GM21515 (cell line): Measurements from ENCODE around the gene SMPDL3B.

ENCODE experiments used
- ATAC-seq: cut with Tn5 transposase; IDR thresholded peaks from one replicate; pipeline ENCODE4 v1.9.1; 2021; ENCODE audit not compliant: unreplicated experiment

SMPDL3B gene

DNA sequence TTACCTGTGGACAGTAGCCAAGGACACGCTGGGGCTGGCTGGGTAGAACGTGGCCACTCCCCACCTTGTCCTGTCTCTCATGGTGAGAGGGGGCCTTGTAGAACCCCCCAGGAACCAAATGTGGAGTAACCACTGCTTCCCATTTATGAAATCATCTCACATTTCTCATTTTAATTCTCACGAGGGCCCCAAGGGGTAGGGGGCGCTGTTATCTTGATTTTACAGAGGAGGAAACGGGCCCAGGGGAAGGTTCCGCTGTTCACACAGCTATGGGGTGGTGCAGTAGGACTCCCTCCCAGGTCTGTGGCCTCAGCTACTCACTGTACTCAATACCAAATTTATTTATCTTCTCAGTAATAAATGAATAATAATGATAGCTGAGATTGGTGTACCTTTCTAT lies 5.5 kb downstream of the SMPDL3B start:
- no peak for ATAC-seq

DNA sequence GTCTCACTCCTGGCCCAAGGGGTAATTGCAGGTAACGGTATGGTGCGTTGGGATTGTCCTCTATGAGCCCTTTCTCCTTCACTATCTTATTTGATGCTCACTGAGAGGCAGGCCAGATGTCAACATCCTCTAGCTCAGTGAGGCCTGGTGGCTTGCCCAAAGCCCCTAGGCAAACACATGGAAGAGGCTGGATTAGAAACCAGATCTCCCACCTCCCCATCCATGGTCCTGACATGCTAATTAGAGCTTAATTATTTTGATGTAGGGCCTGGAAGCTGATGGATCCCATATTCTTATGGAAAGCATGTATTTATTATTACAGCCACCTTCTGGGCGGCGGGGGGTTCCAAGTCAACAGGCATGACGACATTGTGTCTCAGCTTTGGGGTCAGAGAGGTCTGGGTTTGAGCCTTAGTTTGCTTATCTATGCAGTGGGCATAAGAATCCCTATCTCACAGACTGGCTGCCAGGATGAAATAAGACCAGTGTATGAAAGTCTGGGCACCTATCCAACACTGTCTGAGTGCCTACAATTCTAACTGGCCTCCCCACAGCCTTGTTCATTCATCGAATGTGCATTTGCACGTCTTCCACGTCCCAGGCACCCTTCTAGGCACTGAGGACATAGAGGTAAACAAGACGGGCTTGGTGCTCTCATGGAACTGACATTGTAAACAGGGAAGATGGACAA lies 6.2 kb downstream of the SMPDL3B start:
- ATAC-seq: no peak

DNA sequence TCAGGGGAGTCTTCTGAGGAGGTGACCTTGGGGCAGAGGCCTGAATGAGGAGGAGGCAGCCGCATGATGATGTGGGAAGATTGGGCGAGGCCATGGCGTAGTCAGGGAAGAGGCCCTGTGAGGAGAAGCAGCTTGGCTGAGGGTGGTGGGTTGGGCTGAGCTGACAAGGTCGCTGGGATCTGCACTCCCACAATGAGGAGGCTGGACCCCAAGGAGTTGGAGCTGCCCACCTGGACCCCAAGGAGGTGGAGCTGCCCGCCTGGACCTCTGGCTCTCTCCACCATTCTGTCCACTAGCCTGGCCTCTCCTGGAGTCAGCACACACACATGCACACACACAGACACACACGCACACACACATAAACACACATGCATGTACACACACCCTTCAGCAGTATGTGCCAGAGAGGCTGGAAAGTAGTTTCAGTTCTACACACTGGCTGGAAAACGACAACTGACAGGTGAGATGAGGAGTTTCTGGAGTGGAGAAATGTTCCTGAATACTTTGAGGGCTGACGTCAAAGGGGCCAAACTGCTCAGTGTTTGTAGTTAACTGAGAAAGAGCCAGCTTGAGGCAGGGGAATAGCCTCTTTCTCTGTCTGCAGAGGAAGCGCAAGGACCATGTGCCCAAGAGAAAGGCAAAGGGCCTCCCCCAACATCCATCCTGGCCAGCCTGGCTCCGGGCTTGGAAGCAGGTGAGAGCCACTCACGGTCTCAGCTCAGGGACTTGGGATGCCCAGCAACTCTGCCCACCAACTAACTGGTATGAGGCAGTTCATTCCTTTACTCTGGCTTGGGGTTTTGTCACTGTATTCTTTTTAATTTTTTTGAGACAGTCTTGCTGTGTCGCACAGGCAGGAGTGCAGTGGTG lies 7.1 kb downstream of the SMPDL3B start:
- no peak for ATAC-seq

DNA sequence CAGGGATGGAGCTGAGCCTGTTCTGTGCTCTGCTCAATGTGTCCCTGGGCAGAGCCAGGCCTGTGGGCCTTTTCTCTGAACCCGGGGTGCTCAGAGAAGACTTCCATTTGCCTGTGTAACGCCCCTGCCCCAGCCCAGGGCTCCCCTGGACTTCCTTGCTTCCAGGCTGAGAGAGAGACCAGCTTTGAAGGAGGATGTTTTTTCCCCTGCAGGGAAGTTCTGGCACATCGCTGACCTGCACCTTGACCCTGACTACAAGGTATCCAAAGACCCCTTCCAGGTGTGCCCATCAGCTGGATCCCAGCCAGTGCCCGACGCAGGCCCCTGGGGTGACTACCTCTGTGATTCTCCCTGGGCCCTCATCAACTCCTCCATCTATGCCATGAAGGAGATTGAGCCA lies 10.2 kb downstream of the SMPDL3B start:
- no peak for ATAC-seq

DNA sequence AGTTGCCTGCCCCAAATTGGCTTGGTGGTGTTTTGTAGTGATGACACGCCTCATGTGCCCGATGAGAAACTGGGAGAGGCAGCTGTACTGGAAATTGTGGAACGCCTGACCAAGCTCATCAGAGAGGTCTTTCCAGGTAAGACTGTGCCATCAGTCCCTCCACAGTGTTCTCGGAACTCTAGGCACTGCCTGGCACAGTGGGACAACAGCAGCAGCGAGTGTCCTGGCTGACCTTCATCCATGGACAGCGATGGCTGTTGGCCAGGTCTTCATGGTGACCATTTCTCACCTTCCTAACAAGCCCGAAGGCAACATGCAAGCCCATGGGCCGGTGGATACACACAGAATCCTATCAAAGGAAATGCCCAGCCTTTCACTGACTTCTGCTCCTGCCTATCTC lies 14.2 kb downstream of the SMPDL3B start:
- ATAC-seq: no peak

DNA sequence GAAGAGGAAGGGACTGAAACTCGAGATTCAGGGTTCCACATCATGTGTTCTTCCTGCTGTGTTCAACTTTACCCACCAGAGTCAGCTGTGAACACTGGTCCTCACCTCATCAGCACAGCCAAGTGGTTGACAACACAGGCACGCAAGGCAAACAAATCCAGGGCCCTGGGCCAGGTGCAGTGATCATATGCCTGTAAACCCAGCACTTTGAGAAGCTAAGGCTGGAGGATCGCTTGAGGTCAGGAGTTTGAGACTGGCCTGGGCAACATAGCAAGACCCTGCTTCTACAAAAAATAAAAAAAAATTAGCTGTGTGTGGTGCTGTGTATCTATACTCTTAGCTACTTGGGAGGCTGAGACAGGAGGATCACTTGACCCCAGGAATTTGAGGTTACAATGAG lies 16.6 kb downstream of the SMPDL3B start:
- no peak for ATAC-seq

DNA sequence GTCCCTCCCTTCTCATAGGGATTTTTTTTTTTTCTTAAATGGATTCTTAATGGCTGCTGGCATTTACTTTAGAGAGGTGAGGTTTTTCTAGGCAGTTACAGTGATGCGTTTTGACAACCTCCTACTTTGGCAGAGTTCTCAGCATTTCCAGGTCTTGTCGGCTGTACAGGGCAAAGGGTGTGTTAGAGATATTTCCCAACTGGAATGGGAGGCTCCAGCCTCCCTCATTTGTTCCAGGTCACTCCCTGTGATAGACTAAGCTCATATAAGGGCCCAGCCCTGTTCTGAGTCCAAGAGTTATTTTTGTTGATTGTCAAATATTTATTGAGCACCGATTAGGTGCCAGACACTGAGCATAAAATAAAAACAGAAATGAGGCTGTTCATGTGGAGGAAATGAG lies 17.3 kb downstream of the SMPDL3B start:
- no peak for ATAC-seq

DNA sequence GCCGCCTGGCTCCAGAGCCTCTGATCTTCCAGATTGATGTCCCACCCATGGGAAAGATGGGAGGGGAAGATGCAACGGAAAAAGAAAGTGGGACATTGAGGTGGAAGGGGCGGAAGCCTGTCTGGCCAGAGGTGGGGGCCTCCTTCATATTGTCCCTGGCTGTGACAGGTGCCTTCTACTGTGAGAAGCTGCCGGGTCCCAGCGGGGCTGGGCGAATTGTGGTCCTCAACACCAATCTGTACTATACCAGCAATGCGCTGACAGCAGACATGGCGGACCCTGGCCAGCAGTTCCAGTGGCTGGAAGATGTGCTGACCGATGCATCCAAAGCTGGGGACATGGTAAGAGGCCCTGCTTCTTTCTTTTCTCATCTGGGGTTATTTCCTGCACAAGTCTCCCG lies 19.4 kb downstream of the SMPDL3B start:
- no peak for ATAC-seq

DNA sequence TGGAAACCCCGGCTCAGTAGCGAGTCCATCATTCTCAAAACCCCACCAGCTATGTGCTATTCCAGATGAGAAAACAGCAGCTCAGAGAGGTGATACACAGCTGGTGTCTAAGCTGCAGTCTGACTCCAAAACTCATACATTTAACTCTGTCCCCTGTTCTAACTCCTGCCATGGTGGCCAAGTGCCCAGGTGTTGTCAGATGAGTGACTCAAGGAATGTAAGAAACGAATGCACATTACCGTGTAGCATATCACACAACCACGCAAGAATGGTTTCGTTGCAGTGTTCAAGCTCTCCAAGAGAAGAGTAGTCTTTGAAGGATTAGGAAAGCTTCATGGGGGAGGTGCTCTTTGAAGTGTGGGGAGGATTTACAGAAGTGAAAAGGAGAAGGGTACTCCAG lies 20.3 kb downstream of the SMPDL3B start:
- ATAC-seq: no peak

DNA sequence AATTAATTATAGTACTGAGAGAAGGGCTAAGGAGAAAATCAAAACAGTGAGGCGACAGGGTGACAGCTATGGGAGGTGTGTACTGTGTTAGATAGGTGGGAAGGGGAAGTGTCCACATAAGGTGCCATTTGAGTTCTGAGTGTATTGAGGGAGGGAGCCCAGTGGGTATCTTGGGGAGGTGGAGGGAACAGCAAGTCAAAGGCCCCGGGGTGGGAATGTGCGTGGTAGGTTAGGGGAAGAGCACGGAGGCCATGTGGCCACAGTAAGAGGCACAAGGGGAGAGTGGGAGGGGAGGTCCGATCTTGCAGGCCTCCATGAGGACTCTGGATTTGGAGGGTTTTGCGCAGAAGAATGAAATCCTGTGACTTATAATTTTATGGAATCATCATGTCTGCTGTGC lies 22.0 kb downstream of the SMPDL3B start:
- no peak for ATAC-seq

DNA sequence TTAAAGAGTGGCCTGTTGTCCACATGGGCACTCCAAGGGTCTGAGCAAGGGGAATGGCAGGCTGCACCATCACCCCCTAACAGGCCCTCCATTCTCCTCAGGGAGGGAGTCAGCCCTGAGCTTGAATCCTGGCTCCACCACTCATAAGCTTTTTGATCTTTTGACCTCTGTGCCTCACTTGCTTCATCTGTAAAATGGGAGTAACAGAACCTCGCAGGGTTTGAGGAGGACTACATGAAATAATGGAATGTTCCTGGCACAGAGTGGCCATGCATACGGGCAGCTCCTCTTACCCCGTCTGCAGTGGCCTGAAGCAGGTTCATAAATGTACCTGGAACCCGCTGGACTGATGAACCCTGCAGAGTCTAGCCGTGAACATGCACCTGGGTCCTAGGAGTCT lies 22.9 kb downstream of the SMPDL3B start:
- ATAC-seq: no peak

DNA sequence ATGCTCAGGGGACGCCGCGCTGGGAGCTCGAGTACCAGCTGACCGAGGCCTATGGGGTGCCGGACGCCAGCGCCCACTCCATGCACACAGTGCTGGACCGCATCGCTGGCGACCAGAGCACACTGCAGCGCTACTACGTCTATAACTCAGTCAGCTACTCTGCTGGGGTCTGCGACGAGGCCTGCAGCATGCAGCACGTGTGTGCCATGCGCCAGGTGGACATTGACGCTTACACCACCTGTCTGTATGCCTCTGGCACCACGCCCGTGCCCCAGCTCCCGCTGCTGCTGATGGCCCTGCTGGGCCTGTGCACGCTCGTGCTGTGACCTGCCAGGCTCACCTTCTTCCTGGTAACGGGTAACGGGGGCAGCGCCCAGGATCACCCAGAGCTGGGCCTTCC lies 23.7 kb downstream of the SMPDL3B start:
- no peak for ATAC-seq

DNA sequence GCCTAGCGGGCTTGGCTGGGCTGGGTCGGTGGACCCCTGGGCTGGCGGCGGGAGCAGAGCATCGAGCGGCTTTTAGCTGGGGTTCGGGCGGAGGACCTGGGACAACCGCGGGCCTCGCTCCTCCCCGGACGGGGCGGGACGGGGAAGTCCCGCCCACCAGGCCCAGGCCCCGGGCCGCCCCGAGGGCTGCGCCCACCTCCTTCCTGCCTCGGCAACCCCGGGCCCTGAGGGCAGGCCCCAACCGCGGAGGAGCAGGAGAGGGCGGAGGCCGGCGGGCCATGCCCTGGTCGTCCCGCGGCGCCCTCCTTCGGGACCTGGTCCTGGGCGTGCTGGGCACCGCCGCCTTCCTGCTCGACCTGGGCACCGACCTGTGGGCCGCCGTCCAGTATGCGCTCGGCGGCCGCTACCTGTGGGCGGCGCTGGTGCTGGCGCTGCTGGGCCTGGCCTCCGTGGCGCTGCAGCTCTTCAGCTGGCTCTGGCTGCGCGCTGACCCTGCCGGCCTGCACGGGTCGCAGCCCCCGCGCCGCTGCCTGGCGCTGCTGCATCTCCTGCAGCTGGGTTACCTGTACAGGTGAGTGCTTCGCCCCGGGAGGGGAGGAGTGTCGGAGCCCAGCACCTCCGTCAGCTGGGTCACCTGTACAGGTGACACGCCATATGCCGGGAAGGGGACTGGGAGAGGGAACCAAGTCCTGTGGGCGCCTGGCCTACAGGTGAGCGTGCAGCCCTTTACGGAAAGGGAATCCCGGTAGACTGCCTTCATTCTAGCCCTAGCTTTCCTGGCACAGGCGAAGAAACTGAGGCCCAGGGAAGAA lies 25.2 kb downstream of the SMPDL3B start, which contains the start of gene XKR8:
Gene XKR8, plus strand, starts transcription at position 182 of the 812 bp plus-strand sequence. Its CDS starts 97 bp downstream, at position 279.
- peak; percentile 87 for ATAC-seq

DNA sequence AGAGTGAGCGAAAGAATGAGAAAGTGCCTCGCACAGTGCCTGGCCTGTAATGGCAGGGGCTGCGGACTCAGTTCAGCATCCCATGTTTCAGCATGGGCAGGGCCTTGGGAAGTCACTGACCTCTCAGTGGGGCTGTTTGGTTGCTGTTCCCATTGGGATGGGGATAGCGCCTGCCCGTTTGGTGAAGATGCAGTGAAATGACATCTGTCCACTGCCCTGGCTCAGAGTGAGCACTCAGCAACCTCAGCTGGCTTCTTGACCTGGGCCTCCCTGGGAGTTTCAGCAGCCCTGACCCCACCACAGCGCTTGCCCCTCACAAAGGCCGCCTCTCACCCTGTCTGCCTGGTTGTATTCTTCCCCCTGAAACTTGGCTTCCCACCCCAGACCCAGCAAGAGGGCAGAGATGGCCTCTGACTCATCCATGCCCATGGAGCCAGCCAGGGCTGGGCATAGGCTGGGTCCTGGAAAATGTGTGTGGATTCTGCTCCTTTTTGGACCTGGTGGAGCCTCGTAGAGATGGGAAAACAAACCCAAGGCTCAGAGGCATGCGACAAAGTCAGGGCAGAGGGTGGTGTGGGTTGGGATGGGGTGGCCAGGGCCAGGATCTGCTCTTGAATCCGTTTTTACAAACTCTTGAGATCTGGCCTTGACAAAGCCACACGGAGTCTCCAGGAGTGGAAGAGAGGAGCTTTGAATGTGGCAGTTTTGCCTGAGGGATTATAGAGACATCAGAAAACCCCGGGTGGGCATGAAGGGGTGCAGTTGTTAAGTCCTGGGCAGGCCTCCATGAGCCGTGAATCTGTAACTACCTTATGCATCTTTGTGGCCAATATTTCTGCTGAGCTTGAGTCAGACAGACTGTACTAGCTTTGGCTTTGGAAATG lies 26.2 kb downstream of the SMPDL3B start:
- ATAC-seq: no peak

DNA sequence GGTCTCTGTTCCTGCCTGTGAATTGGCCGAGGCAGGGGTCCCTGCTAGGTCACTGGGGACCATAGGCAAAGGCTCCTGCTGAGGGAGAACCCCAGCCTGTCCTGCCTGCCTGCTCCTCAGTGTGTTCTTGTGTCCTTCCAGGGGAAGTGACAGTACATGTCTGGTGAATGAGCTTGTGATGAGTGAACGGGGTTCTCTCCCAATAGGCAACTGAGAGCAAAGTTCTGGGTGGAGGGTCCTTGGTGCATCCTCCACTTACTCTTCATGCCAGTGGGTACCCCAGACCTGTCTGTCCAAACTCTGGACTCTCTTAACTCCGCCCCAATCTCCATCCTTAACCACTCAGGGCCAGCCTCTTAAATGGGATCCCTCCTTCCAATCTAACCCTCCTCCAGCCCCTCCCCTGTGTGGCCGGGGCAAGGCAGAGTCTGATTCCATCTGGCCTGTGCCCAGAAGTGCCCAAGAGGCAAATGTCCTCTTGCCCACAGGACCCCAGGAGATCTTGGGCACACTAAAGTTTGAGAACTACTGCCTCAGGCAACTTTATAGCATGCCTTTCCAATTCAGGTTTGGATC lies 26.9 kb downstream of the SMPDL3B start:
- ATAC-seq: no peak

DNA sequence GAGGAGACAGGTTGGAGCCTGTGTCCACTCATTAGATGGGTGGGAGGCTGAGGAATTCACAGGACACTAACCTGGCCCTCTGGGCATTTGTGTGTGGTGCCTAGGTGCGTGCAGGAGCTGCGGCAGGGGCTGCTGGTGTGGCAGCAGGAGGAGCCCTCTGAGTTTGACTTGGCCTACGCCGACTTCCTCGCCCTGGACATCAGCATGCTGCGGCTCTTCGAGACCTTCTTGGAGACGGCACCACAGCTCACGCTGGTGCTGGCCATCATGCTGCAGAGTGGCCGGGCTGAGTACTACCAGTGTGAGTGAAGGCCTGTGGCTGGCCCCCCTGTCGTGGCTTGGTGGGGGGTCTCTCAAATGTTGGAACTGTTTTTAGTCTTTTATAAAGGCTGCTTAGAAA lies 28.6 kb downstream of the SMPDL3B start:
- ATAC-seq: no peak

DNA sequence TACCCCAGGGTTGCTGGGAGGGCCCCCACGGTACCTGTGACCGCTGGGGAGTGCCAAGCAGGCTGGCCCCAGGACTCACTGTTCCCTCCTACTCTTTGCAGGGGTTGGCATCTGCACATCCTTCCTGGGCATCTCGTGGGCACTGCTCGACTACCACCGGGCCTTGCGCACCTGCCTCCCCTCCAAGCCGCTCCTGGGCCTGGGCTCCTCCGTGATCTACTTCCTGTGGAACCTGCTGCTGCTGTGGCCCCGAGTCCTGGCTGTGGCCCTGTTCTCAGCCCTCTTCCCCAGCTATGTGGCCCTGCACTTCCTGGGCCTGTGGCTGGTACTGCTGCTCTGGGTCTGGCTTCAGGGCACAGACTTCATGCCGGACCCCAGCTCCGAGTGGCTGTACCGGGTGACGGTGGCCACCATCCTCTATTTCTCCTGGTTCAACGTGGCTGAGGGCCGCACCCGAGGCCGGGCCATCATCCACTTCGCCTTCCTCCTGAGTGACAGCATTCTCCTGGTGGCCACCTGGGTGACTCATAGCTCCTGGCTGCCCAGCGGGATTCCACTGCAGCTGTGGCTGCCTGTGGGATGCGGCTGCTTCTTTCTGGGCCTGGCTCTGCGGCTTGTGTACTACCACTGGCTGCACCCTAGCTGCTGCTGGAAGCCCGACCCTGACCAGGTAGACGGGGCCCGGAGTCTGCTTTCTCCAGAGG lies 31.8 kb downstream of the SMPDL3B start:
- ATAC-seq: no peak

DNA sequence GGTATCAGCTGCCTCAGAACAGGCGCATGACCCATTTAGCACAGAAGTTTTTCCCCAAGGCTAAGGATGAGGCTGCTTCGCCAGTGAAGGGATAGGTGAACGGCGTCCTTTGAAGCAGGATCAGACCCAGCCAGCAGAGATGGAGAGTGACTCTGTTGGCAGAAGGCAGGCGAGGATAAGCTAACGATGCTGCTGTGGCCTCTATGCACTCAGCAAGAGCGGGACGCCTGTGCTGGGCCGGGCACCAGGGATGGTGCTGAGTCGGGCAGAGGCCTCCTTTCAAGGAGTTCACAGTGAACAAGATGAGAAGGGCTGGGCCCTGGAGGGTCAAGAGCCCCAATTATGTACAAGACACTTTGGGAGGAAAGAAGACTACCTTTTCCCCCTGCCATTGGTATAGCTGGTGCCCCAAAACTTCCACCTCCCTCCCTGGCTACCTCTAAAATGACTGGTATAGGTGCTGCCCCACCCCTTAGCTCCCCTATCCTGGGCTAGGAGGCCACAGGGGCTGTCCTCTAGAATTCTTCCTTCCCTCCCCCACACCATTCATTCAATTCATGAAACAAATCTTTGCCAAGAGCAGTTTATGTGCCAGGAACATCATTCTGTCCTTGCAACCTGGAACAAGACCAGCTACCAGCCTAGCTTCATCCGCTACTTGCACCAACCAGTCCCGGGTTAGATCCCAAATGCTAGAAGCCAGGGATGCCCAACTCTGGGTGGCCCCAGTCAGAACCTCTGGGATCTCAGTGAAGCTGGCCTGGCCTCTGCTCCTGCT lies 32.5 kb downstream of the SMPDL3B start:
- no peak for ATAC-seq
